Measurements from ENCODE around the gene RPUSD3. TPM values are rescaled to one million over a fixed set of nuclear protein-coding genes. Genes with fewer than 3 reads are reported as not detected.

RPUSD3 gene
- total and polyA plus RNA-seq, 9 of the 15 experiments (the other 6 are each of a cell fraction or from before 2014, with no cell fraction given), result 13.8 to 99.0 (median 59.3) TPM

- TF ChIP-seq NFATC3 (IDR thresholded peaks at IDR 0.05), result no peak
- no peak for TF ChIP-seq ETS2 (tag; IDR thresholded peaks at IDR 0.05; ENCODE audit: borderline replicate concordance, poor library complexity, severe bottlenecking)
- 0 out of 2 replicates have a peak, but pooled peaks have one; percentile 27 for TF ChIP-seq TOE1 (IDR thresholded peaks at IDR 0.05; ENCODE audit: borderline replicate concordance)
- TF ChIP-seq TOE1 (CRISPR knock-in tag; IDR thresholded peaks at IDR 0.05; ENCODE audit: borderline replicate concordance, low read depth), result no peak
- TF ChIP-seq, protein P1, sequence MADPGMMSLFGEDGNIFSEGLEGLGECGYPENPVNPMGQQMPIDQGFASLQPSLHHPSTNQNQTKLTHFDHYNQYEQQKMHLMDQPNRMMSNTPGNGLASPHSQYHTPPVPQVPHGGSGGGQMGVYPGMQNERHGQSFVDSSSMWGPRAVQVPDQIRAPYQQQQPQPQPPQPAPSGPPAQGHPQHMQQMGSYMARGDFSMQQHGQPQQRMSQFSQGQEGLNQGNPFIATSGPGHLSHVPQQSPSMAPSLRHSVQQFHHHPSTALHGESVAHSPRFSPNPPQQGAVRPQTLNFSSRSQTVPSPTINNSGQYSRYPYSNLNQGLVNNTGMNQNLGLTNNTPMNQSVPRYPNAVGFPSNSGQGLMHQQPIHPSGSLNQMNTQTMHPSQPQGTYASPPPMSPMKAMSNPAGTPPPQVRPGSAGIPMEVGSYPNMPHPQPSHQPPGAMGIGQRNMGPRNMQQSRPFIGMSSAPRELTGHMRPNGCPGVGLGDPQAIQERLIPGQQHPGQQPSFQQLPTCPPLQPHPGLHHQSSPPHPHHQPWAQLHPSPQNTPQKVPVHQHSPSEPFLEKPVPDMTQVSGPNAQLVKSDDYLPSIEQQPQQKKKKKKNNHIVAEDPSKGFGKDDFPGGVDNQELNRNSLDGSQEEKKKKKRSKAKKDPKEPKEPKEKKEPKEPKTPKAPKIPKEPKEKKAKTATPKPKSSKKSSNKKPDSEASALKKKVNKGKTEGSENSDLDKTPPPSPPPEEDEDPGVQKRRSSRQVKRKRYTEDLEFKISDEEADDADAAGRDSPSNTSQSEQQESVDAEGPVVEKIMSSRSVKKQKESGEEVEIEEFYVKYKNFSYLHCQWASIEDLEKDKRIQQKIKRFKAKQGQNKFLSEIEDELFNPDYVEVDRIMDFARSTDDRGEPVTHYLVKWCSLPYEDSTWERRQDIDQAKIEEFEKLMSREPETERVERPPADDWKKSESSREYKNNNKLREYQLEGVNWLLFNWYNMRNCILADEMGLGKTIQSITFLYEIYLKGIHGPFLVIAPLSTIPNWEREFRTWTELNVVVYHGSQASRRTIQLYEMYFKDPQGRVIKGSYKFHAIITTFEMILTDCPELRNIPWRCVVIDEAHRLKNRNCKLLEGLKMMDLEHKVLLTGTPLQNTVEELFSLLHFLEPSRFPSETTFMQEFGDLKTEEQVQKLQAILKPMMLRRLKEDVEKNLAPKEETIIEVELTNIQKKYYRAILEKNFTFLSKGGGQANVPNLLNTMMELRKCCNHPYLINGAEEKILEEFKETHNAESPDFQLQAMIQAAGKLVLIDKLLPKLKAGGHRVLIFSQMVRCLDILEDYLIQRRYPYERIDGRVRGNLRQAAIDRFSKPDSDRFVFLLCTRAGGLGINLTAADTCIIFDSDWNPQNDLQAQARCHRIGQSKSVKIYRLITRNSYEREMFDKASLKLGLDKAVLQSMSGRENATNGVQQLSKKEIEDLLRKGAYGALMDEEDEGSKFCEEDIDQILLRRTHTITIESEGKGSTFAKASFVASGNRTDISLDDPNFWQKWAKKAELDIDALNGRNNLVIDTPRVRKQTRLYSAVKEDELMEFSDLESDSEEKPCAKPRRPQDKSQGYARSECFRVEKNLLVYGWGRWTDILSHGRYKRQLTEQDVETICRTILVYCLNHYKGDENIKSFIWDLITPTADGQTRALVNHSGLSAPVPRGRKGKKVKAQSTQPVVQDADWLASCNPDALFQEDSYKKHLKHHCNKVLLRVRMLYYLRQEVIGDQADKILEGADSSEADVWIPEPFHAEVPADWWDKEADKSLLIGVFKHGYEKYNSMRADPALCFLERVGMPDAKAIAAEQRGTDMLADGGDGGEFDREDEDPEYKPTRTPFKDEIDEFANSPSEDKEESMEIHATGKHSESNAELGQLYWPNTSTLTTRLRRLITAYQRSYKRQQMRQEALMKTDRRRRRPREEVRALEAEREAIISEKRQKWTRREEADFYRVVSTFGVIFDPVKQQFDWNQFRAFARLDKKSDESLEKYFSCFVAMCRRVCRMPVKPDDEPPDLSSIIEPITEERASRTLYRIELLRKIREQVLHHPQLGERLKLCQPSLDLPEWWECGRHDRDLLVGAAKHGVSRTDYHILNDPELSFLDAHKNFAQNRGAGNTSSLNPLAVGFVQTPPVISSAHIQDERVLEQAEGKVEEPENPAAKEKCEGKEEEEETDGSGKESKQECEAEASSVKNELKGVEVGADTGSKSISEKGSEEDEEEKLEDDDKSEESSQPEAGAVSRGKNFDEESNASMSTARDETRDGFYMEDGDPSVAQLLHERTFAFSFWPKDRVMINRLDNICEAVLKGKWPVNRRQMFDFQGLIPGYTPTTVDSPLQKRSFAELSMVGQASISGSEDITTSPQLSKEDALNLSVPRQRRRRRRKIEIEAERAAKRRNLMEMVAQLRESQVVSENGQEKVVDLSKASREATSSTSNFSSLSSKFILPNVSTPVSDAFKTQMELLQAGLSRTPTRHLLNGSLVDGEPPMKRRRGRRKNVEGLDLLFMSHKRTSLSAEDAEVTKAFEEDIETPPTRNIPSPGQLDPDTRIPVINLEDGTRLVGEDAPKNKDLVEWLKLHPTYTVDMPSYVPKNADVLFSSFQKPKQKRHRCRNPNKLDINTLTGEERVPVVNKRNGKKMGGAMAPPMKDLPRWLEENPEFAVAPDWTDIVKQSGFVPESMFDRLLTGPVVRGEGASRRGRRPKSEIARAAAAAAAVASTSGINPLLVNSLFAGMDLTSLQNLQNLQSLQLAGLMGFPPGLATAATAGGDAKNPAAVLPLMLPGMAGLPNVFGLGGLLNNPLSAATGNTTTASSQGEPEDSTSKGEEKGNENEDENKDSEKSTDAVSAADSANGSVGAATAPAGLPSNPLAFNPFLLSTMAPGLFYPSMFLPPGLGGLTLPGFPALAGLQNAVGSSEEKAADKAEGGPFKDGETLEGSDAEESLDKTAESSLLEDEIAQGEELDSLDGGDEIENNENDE (IDR thresholded peaks at IDR 0.05; ENCODE audit: low read depth, low read length), result no peak
- TF ChIP-seq ZNF274 (IDR thresholded peaks at IDR 0.05; ENCODE audit: borderline replicate concordance, low read depth, low read length), result no peak
- TF ChIP-seq GTF2B (IDR thresholded peaks at IDR 0.05; ENCODE audit: extremely low read depth, insufficient read length), result no peak
- TF ChIP-seq, protein P2, sequence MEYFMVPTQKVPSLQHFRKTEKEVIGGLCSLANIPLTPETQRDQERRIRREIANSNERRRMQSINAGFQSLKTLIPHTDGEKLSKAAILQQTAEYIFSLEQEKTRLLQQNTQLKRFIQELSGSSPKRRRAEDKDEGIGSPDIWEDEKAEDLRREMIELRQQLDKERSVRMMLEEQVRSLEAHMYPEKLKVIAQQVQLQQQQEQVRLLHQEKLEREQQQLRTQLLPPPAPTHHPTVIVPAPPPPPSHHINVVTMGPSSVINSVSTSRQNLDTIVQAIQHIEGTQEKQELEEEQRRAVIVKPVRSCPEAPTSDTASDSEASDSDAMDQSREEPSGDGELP (CRISPR knock-in tag; IDR thresholded peaks at IDR 0.05; ENCODE audit: borderline replicate concordance), result no peak
- TF ChIP-seq MTA1 (IDR thresholded peaks at IDR 0.05; ENCODE audit: borderline replicate concordance), result no peak; the same call in 1 of the 2 replicates
- no peak for TF ChIP-seq SIX5 (IDR thresholded peaks at IDR 0.05; ENCODE audit: borderline replicate concordance in 1 of 2, insufficient read depth in 1 of 2, low read depth in 1 of 2, low read length in 2 of 2)
- TF ChIP-seq SRSF1 (IDR thresholded peaks at IDR 0.05; ENCODE audit: low read depth, low read length), result no peak
Observed at GRCh38 chr3:9884555-9885165, 40.9 kb upstream of the RPUSD3 start (continued).

All from K562 (cell line).